DOHH2 (cell line): Measurements from ENCODE around the gene SEC31B.

ENCODE experiments used
- EZH2phosphoT487 ChIP-seq: fragments of 200-600 bp; sonication (generic); IDR thresholded peaks from 2 replicates; pipeline ENCODE4 v1.6.1; 2017; ENCODE audit warnings: borderline replicate concordance, mild to moderate bottlenecking, antibody characterized with exemption, low read length, moderate library complexity, mixed read lengths
- TF ChIP-seq, protein P1 (sequence below): fragments of 200-600 bp; sonication (generic); IDR thresholded peaks from one replicate; pipeline ENCODE4 v1.5.1; 2014; ENCODE audit warnings: antibody characterized with exemption, mild to moderate bottlenecking, low read depth, low read length; ENCODE audit not compliant: poor library complexity, severe bottlenecking

DNA sequence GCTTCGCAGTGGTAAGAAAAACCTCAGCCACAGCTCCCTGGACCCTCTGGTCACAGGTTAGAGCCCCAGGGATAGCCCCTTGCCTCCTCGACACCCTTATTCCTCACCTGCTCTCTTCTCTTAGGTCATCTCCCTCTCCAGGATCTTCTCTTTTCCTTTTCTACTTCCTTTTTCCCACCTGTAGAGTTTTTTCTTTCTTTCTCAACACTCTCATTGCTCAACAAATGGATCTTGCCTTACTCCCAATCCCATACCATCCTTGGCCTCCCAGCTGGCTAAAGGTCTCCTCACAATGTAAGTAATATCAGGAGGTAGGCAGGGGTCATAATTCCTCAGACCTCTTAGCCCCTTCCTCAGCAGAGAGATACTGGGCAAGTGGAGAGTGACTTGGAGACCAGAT is 39.7 kb downstream of the SEC31B start:
- TF ChIP-seq, protein P1, sequence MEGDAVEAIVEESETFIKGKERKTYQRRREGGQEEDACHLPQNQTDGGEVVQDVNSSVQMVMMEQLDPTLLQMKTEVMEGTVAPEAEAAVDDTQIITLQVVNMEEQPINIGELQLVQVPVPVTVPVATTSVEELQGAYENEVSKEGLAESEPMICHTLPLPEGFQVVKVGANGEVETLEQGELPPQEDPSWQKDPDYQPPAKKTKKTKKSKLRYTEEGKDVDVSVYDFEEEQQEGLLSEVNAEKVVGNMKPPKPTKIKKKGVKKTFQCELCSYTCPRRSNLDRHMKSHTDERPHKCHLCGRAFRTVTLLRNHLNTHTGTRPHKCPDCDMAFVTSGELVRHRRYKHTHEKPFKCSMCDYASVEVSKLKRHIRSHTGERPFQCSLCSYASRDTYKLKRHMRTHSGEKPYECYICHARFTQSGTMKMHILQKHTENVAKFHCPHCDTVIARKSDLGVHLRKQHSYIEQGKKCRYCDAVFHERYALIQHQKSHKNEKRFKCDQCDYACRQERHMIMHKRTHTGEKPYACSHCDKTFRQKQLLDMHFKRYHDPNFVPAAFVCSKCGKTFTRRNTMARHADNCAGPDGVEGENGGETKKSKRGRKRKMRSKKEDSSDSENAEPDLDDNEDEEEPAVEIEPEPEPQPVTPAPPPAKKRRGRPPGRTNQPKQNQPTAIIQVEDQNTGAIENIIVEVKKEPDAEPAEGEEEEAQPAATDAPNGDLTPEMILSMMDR, result no peak
- TF ChIP-seq EZH2phosphoT487, result no peak
